Thoracic aorta (tissue), 2 donors: ENCODE results near the gene SKA2. TPM values are rescaled to one million over a fixed set of nuclear protein-coding genes. Genes with fewer than 3 reads are reported as not detected.

Experiments
- ATAC-seq: fragments of 150-250 bp; one replicate; pipeline ENCODE4 v1.8.0; 2017; ENCODE audit warnings: low read depth; ENCODE audit not compliant: insufficient number of reproducible peaks, low FRiP score
- DNase-seq: peaks from one replicate; pipeline ENCODE4 v3.0.0-alpha.2; 2020; ENCODE audit warnings: low spot score
- H3K27ac ChIP-seq, 2 donors: fragments of 200-600 bp; sonication (generic); 1 replicate in 1 of 2; 2 replicates in 1 of 2; pipeline ENCODE4 v1.5.1; 2016; ENCODE audit warnings: mild to moderate bottlenecking in 2 of 2, moderate library complexity in 2 of 2
- H3K27me3 ChIP-seq: fragments of 200-600 bp; sonication (generic); replicated peaks from 2 replicates; pipeline ENCODE4 v1.6.0; 2016; ENCODE audit warnings: mild to moderate bottlenecking; ENCODE audit not compliant: insufficient read depth
- H3K36me3 ChIP-seq: fragments of 200-600 bp; sonication (generic); one replicate; pipeline ENCODE4 v1.5.1; 2016
- H3K4me1 ChIP-seq, 2 donors: fragments of 200-600 bp; sonication (generic); 1 replicate in 1 of 2; 2 replicates in 1 of 2; pipeline versions ENCODE4 v1.5.1 to v1.6.0; 2016; ENCODE audit warnings: low read depth in 2 of 2, mild to moderate bottlenecking in 1 of 2; ENCODE audit not compliant: control insufficient read depth in 1 of 2
- H3K4me3 ChIP-seq: fragments of 200-600 bp; sonication (generic); 2 replicates; pipeline ENCODE4 v1.5.1; 2016; ENCODE audit warnings: mild to moderate bottlenecking
- H3K9me3 ChIP-seq: fragments of 200-600 bp; sonication (generic); 2 replicates; pipeline ENCODE4 v1.5.1; 2016
- CTCF ChIP-seq: fragments of 200-600 bp; sonication (generic); IDR thresholded peaks from one replicate; pipeline ENCODE4 v1.5.1; 2019; ENCODE audit warnings: antibody characterized with exemption
- total RNA-seq, 2 donors: library from RNA; depleted of rRNA; stranded (reverse); fragments of >200 nt; gene quantifications; one replicate each; pipeline versions ENCODE4 v1.1.0 to v1.2.3, GENCODE V29; 2016

Gene SKA2
- total RNA-seq, 2 donors from 2014 or later, result 28.4 to 39.2 TPM

- ATAC-seq (no peak), DNase-seq (no peak)
- H3K27ac ChIP-seq, result no peak overlapping the region
- H3K9me3 ChIP-seq, result no peaks in the 10 kb centered on the region
- H3K27me3 ChIP-seq, result no peaks in the 10 kb centered on the region
- H3K4me1 ChIP-seq, result peaks cover 8 to 18% of the 10 kb centered on the region in 2 donors
- no peak for TF ChIP-seq CTCF
- no peak overlapping the region for H3K4me3 ChIP-seq
- H3K36me3 ChIP-seq, result no peaks in the 10 kb centered on the region
Measured at GRCh38 chr17:59151591-59151990, 3.4 kb downstream of the SKA2 start.

GRCh38 chr17:59151006-59151405, 4.0 kb downstream of the SKA2 start:
- no peak for DNase-seq
- no peak overlapping the region for H3K4me3 ChIP-seq
- no peaks in the 10 kb centered on the region for H3K36me3 ChIP-seq
- H3K4me1 ChIP-seq, result peaks cover 8 to 15% of the 10 kb centered on the region in 2 donors
- H3K27ac ChIP-seq, result no peak overlapping the region
- H3K27me3 ChIP-seq, result no peaks in the 10 kb centered on the region
- H3K9me3 ChIP-seq, result no peaks in the 10 kb centered on the region
- TF ChIP-seq CTCF, result no peak
- ATAC-seq, result no peak

- Histone ChIP-seq H3K9me3 (no peaks in the 10 kb centered on the region), H3K36me3 (no peaks in the 10 kb centered on the region), H3K4me1 (peaks cover 8 to 12% of the 10 kb centered on the region in 2 donors), H3K27me3 (no peaks in the 10 kb centered on the region), H3K4me3 (no peak overlapping the region), H3K27ac (no peak overlapping the region)
- ATAC-seq, result no peak
- no peak for TF ChIP-seq CTCF
- DNase-seq, result no peak
Measured at GRCh38 chr17:59149841-59150511, 5.0 kb downstream of the SKA2 start.

GRCh38 chr17:59149051-59149450, 5.9 kb downstream of the SKA2 start:
- ATAC-seq (no peak), DNase-seq (no peak)
- Histone ChIP-seq H3K36me3 (no peaks in the 10 kb centered on the region), H3K4me1 (peaks cover 8 to 12% of the 10 kb centered on the region in 2 donors), H3K27ac (no peak overlapping the region), H3K9me3 (no peaks in the 10 kb centered on the region), H3K4me3 (no peak overlapping the region), H3K27me3 (no peaks in the 10 kb centered on the region)
- no peak for TF ChIP-seq CTCF

- Histone ChIP-seq H3K4me3 (no peak overlapping the region), H3K27me3 (no peaks in the 10 kb centered on the region), H3K36me3 (no peaks in the 10 kb centered on the region), H3K9me3 (no peaks in the 10 kb centered on the region), H3K27ac (no peak overlapping the region), H3K4me1 (no peaks in the 10 kb centered on the region)
- no peak for ATAC-seq
- no peak for DNase-seq
- TF ChIP-seq CTCF, result no peak
Measured at GRCh38 chr17:59145571-59146096, 9.4 kb downstream of the SKA2 start.
